GM12878 (cell line): Measurements from ENCODE around the gene PRRT1. TPM values are rescaled to one million over a fixed set of nuclear protein-coding genes. Genes with fewer than 3 reads are reported as not detected.
A peak's percentile ranks its signal among the peaks of the same experiment; 100 is the strongest.

Experiments
- ATF2 ChIP-seq: IDR thresholded peaks from 2 replicates; pipeline ENCODE4 v1.6.1; 2012; ENCODE audit warnings: low read length, inconsistent platforms
- BMI1 ChIP-seq: fragments of 450-650 bp; IDR thresholded peaks from 2 replicates; pipeline ENCODE4 v1.6.1; 2016; ENCODE audit warnings: mild to moderate bottlenecking, moderate library complexity, borderline replicate concordance
- BRCA1 ChIP-seq: IDR thresholded peaks from 2 replicates; pipeline ENCODE4 v1.6.1; 2011; ENCODE audit warnings: low read depth, low read length, improper control_type of control experiment
- CREB1 ChIP-seq: IDR thresholded peaks from 2 replicates; pipeline ENCODE4 v1.6.1; 2012; ENCODE audit warnings: low read depth, mild to moderate bottlenecking, inconsistent platforms
- EZH2 ChIP-seq: IDR thresholded peaks from 2 replicates; pipeline ENCODE4 v1.6.1; 2012; ENCODE audit warnings: low read depth, mild to moderate bottlenecking, control low read depth, inconsistent platforms, low read length, borderline replicate concordance; ENCODE audit not compliant: control insufficient read depth
- PKNOX1 ChIP-seq: fragments of 450-650 bp; IDR thresholded peaks from 2 replicates; pipeline ENCODE4 v1.6.1; 2016; ENCODE audit warnings: mild to moderate bottlenecking
- POLR2A ChIP-seq: IDR thresholded peaks from 2 replicates; pipeline ENCODE4 v1.6.1; 2011; ENCODE audit warnings: low read depth, mild to moderate bottlenecking, low read length
- RBBP5 ChIP-seq: fragments of 200-600 bp; sonication (generic); conservative IDR thresholded peaks from 2 replicates; pipeline ENCODE4 v1.6.1; 2016
- RUNX3 ChIP-seq: IDR thresholded peaks from 2 replicates; pipeline ENCODE4 v1.6.1; 2012; ENCODE audit warnings: low read length, inconsistent platforms
- SIX5 ChIP-seq: IDR thresholded peaks from 2 replicates; pipeline ENCODE4 v1.6.1; 2011; ENCODE audit warnings: mild to moderate bottlenecking, low read depth, low read length, moderate library complexity; ENCODE audit not compliant: severe bottlenecking
- SKIL ChIP-seq: fragments of 450-650 bp; IDR thresholded peaks from 2 replicates; pipeline ENCODE4 v1.6.1; 2017; ENCODE audit warnings: mild to moderate bottlenecking, low read depth, inconsistent platforms; ENCODE audit not compliant: poor library complexity, severe bottlenecking
- SUPT20H ChIP-seq: IDR thresholded peaks from 2 replicates; pipeline ENCODE4 v1.6.1; 2011; ENCODE audit warnings: low read depth, mild to moderate bottlenecking, low read length, moderate library complexity, borderline replicate concordance; ENCODE audit not compliant: control insufficient read depth
- YBX1 ChIP-seq: fragments of 450-650 bp; IDR thresholded peaks from 2 replicates; pipeline ENCODE4 v1.6.1; 2016; ENCODE audit warnings: antibody characterized with exemption
- polyA plus RNA-seq, 11 experiments: library from polyadenylated mRNA; depleted of rRNA in 4 of 11; unstranded in 6 of 11; stranded (reverse) in 5 of 11; fragments of >200 nt; fragmentation: Nextera tagmentation in 4 of 11; fragmentation: Illumina TruSeq in 1 of 11; extraction: Ambion mirVana in 4 of 11; extraction: Trizol in 1 of 11; gene quantifications; 1 replicate in 1 of 11; 2 replicates in 10 of 11; pipeline versions ENCODE4 v1.2.1 to v1.2.3, GENCODE V29; 2011 to 2016; ENCODE audit warnings: inconsistent platforms in 2 of 11, missing spikeins in 2 of 11, low read depth in 1 of 11
- total RNA-seq, 4 experiments: library from RNA; depleted of rRNA in 3 of 4; stranded (reverse); fragments of >200 nt in 3 of 4; fragmentation: Illumina TruSeq in 1 of 4; extraction: Trizol in 1 of 4; gene quantifications; 2 replicates each; pipeline versions ENCODE4 v1.2.1 to v1.2.3, GENCODE V29; 2013 to 2021
- TF ChIP-seq, protein P1 (sequence below): fragments of 450-650 bp; IDR thresholded peaks from 2 replicates; pipeline ENCODE4 v1.6.1; 2017; ENCODE audit warnings: antibody characterized with exemption, mild to moderate bottlenecking, moderate library complexity
- TF ChIP-seq, protein P2 (sequence below): fragments of 450-650 bp; IDR thresholded peaks from 2 replicates; pipeline ENCODE4 v1.6.1; 2014; ENCODE audit warnings: mild to moderate bottlenecking
- TF ChIP-seq, protein P3 (sequence below): IDR thresholded peaks from 2 replicates; pipeline ENCODE4 v1.6.1; 2012; ENCODE audit warnings: mild to moderate bottlenecking, low read depth, low read length

PRRT1 gene
- total and polyA plus RNA-seq, 10 of the 15 experiments (the other 5 are each of a cell fraction or from before 2014, with no cell fraction given) = 0.04 to 0.15 (median 0.10) TPM; not detected in 6

DNA sequence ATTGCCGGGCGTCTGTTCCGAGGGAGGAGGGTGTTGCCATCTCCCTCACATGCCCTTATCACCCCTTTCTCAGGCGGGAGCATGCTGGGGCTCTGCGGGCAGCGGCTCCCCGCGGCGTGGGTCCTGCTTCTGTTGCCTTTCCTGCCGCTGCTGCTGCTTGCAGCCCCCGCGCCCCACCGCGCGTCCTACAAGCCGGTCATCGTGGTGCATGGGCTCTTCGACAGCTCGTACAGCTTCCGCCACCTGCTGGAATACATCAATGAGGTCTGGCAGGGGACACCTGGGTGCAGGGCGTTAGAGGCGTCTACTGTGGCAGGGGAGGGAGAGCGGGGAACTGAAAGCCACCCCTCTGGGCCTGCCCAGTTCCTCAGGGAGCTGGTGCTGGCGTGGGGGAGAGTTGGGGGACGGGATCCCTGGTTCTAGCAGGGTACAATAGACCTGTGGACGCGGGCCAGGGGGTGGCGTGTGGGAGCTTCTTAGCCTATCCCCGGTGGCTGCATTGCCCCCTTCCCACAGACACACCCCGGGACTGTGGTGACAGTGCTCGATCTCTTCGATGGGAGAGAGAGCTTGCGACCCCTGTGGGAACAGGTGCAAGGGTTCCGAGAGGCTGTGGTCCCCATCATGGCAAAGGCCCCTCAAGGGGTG, 2.9 kb upstream of the PRRT1 start (continued):
- TF ChIP-seq, protein P1, sequence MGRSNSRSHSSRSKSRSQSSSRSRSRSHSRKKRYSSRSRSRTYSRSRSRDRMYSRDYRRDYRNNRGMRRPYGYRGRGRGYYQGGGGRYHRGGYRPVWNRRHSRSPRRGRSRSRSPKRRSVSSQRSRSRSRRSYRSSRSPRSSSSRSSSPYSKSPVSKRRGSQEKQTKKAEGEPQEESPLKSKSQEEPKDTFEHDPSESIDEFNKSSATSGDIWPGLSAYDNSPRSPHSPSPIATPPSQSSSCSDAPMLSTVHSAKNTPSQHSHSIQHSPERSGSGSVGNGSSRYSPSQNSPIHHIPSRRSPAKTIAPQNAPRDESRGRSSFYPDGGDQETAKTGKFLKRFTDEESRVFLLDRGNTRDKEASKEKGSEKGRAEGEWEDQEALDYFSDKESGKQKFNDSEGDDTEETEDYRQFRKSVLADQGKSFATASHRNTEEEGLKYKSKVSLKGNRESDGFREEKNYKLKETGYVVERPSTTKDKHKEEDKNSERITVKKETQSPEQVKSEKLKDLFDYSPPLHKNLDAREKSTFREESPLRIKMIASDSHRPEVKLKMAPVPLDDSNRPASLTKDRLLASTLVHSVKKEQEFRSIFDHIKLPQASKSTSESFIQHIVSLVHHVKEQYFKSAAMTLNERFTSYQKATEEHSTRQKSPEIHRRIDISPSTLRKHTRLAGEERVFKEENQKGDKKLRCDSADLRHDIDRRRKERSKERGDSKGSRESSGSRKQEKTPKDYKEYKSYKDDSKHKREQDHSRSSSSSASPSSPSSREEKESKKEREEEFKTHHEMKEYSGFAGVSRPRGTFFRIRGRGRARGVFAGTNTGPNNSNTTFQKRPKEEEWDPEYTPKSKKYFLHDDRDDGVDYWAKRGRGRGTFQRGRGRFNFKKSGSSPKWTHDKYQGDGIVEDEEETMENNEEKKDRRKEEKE = no peak
- TF ChIP-seq EZH2 (no peak), YBX1 (no peak), RUNX3 (no peak), SIX5 (no peak), PKNOX1 (peak; percentile 31; the same call in 1 of the 2 replicates), SUPT20H (no peak), RBBP5 (no peak), POLR2A (peak; percentile 40; the same call in 1 of the 2 replicates), BMI1 (no peak), BRCA1 (no peak), CREB1 (no peak), SKIL (no peak), ATF2 (no peak)
- TF ChIP-seq, protein P2, sequence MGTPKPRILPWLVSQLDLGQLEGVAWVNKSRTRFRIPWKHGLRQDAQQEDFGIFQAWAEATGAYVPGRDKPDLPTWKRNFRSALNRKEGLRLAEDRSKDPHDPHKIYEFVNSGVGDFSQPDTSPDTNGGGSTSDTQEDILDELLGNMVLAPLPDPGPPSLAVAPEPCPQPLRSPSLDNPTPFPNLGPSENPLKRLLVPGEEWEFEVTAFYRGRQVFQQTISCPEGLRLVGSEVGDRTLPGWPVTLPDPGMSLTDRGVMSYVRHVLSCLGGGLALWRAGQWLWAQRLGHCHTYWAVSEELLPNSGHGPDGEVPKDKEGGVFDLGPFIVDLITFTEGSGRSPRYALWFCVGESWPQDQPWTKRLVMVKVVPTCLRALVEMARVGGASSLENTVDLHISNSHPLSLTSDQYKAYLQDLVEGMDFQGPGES = no peak
- TF ChIP-seq, protein P3, sequence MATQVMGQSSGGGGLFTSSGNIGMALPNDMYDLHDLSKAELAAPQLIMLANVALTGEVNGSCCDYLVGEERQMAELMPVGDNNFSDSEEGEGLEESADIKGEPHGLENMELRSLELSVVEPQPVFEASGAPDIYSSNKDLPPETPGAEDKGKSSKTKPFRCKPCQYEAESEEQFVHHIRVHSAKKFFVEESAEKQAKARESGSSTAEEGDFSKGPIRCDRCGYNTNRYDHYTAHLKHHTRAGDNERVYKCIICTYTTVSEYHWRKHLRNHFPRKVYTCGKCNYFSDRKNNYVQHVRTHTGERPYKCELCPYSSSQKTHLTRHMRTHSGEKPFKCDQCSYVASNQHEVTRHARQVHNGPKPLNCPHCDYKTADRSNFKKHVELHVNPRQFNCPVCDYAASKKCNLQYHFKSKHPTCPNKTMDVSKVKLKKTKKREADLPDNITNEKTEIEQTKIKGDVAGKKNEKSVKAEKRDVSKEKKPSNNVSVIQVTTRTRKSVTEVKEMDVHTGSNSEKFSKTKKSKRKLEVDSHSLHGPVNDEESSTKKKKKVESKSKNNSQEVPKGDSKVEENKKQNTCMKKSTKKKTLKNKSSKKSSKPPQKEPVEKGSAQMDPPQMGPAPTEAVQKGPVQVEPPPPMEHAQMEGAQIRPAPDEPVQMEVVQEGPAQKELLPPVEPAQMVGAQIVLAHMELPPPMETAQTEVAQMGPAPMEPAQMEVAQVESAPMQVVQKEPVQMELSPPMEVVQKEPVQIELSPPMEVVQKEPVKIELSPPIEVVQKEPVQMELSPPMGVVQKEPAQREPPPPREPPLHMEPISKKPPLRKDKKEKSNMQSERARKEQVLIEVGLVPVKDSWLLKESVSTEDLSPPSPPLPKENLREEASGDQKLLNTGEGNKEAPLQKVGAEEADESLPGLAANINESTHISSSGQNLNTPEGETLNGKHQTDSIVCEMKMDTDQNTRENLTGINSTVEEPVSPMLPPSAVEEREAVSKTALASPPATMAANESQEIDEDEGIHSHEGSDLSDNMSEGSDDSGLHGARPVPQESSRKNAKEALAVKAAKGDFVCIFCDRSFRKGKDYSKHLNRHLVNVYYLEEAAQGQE = no peak
